NOMO-1 treated with dmso at 0.1 percent for 144 hours (cell line): ENCODE measurements around the gene PHYKPL.
"Not testable (repeated sequence)": the region's sequence is repeated elsewhere in the genome, so short reads cannot be mapped to it uniquely, and the experiment has no call there.

Experiments
- DNase-seq: peaks from one replicate; lab custom pipeline; 2025; ENCODE audit not compliant: unreplicated experiment; lab: John Stamatoyannopoulos, UW

PHYKPL gene

GRCh38 chr5:178240341-178240741 lies 7.7 kb upstream of the PHYKPL start:
- no peak for DNase-seq

- DNase-seq = not testable (repeated sequence)
These were observed 7.2 kb upstream of the PHYKPL start for GRCh38 chr5:178239626-178240301.

DNA sequence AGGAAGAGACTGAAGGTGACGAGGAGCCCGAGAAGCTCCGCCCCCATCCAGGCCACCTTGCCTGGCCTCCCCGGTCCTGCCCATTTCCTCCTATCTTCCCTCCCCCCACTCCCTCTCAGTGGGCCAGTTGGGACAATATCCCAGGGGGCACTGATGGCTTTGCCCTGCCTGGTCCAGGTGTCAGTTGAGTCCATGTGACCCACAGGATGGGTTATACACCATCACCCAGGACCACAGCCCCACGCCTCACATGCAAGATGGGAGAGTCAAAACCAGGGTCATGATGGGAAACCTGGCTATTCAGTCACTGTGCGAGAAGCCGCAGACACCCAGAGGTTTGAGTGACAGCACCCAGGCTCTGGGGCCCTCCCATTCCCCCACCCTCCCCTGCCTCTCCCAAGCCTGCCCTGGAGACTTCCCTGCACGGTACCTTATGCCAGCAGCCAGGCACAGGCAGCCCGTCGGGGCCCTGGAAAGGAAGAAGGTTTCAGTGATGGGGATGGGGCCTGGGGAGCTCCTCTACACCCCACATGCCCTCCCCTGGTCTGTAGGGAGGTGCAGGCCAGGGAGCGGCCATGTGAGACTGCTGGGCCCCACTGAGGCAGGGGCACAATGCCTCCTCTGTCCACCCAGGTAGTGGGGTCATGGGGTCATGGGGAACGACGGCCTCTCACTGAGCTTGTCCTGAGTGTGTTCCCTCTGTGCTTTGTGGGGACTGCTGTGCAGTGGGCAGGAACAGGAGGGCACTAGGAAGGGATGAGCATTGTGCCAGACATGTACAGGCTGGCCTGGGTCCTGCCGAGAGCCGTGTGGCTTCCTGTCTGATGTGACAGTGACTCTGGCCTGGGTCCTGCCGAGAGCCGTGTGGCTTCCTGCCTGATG lies 6.3 kb upstream of the PHYKPL start:
- no peak for DNase-seq

- DNase-seq = no peak
These were observed 5.7 kb upstream of the PHYKPL start for GRCh38 chr5:178238313-178238635.

GRCh38 chr5:178237431-178238312 lies 5.1 kb upstream of the PHYKPL start:
- no peak for DNase-seq

DNA sequence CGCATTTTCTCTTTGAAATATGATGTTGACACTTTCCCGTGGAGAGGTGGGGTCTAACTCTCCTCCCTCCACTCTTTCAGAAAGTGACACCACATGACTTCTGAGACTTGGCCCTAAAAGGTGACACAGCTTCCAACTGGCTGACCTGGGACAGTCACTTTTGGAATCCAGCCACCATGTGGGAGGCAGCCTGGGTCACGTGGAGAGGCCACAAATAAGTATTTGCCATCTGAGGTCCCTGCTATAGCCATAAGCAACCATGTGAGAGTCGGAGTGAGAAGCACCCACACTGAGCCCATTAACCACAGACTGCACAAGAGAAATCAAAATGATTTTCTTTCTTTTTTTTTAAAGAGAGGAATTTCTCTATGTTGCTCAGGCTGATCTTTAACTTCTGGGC lies 4.1 kb upstream of the PHYKPL start:
- DNase-seq = no peak

- DNase-seq = no peak
These were observed 3.5 kb upstream of the PHYKPL start for GRCh38 chr5:178236126-178236525.

GRCh38 chr5:178235588-178235974 lies 3.0 kb upstream of the PHYKPL start:
- no peak for DNase-seq

- DNase-seq = peak; percentile 31
These were observed 2.4 kb upstream of the PHYKPL start for GRCh38 chr5:178234750-178235587.

DNA sequence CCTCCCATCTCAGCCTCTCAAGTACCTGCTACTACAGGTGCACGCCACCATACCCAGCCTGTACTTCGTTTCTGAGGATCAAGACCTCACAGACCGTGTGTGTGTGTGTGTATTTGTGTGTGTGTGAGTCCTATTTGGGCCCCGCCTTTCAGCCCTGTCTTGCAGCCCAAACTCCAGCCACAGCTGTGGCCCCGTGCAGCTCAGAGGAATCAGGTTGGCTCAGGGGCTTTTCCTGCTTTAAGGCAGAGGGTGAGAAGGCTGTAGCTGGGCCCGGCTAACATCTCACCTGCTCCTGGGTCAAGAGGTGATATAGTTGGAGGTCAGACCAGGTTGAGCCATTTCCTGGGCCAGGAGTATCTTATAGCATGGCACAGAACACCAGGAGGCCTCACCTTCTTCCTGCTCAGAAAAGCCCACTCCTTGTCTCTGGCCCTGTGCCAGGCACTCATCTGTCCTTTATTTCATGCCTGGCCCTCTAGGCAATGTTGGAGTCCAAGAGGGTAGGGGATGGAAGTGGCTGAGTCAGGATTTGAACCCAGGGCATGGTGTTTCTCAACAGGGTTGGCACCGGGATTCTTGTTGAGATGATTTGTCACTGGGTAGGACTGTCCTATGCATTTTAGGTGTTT lies 1.6 kb upstream of the PHYKPL start:
- DNase-seq = no peak

DNA sequence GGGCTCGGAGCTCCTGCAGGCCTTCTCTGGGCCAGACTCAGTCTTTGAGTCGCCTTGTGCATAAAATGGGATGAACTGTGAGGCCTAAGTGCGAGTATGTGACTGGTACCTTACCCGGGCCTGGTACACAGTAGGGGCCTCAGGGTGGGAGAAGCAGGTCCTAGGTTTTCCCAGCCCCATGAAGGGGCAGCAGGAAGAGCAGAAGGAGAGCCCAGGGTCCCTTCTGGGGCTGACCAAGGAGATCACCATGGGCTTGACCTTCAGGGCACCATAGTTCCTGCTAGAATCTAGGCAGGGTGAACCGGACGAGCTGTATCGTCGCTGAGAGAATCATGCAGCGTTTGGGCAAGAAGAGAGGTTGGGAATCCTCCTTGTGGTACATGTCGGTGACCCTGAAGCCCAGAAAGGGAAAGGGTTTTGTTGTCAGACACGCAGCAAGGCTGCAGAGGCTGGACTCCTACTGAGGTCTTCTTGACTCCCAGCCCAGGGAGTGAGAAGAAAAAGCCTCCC lies 373 bp upstream of the PHYKPL start:
- no peak for DNase-seq

DNA sequence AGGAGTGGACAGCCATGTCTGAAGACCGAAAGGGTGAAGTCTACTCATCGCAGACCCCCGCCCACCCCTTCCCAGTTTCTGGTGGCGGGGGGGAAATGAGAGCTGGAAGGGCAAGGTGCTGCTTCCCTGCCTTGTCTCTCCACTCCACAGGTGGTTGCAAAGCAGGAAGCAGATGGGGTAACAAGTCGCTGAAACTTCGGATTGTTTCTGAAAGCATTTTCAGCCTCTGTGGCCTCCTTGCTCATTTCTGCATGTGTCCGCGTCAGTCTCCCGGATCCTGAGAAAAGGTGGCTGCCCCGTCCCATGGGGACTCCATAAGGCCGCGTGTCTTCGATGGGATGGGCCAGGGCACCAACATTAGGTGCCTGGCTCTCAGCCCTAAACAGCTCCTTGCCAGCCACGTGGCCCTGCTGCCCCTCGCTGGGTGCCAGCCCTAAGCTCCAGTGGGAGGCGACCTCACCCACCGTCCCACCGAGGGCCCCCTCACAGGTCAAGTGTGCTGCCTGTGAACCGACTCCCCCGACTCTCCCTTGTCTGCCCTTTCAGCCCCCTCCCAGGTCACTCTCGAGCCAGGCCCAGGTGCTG lies 971 bp downstream of the PHYKPL start:
- DNase-seq = no peak

DNA sequence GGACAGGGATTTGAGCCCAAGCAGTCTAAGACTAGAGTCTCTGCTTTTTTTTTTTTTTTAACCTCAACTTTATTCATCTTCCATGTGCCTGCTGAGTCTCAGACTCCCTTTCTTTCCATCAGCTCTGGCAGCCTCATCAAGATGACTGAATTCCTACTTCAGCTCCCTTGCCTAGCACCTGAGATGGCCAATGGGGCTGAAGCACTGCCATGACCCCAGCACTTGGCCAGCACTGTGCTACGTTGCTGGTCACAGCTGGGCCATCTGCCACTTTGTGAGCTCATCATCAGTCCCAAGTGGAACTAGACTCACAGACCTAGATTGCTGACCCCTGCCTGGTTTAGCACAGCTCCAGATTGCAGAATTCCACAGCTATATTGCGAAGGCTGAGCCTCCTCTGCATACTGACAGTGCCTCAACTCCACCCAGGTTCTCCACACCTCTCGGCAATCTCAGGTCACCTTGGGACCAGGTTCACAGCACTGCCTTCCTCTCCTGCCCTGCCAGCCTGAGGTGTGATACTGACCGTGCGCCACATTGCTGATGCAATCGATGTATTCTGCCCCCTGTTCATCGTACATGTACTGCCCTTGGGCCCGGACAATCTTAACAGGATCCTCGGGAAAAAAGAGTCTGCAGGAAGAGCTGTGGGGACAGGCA lies 1.6 kb downstream of the PHYKPL start:
- no peak for DNase-seq

DNA sequence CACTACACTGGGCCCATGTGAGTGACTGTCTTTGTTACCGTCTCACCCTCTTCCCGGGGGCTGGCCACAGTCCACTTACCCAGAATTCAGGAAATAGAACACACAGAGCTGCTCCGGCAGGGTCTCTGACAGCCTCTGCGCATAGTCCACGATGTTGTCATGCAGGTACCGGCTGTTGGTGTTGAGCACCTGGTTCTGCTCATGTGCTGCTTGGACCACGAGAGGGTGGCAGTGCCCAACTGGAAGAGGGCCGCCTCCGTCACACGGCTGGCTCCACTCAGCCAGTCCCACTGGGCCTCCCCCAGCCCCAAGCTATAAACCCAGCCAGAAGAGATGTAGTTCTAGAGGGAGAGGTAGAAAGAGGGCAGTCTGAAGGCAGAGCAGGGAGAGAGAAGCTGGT lies 2.7 kb downstream of the PHYKPL start:
- no peak for DNase-seq

DNA sequence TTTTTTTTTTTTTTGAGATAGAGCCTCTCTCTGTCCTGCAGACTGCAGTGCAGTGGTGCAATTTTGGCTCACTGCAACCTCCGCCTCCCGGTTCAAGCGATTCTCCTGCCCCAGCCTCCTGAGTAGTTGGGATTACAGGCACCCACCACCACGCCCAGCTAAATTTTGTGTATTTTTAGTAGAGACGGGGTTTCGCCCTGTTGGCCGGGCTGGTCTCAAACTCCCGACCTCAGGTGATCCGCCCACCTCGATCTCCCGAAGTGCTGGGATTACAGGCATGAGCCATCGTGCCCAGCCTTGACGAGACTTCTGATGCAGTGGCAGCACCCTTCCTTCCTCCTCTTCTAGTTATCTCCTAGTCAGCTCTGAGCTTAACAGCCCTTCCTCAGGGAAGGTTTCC lies 3.5 kb downstream of the PHYKPL start:
- DNase-seq = not testable (repeated sequence)

DNA sequence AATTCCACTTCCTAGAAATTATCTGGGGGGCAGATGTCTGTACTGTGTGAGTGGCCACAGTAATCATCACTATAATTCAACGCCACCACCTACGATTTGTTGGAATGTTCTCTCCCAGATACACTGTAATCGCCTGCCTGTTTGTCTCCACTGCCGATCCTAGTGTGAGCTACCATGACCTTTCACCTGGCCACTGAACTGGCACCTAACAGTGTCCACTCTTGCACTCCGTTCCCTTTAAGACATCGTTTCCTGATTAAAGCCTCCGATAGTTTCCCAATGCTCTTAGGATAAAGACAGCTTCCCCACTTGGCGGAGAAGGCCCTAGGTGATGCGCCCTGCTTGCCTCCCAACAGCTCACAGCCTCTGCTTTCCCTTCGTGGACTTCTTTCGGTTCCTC lies 4.0 kb downstream of the PHYKPL start:
- DNase-seq = no peak

GRCh38 chr5:178227929-178228328 lies 4.7 kb downstream of the PHYKPL start:
- no peak for DNase-seq

- no peak for DNase-seq
These were observed 5.4 kb downstream of the PHYKPL start for GRCh38 chr5:178227138-178227659.

DNA sequence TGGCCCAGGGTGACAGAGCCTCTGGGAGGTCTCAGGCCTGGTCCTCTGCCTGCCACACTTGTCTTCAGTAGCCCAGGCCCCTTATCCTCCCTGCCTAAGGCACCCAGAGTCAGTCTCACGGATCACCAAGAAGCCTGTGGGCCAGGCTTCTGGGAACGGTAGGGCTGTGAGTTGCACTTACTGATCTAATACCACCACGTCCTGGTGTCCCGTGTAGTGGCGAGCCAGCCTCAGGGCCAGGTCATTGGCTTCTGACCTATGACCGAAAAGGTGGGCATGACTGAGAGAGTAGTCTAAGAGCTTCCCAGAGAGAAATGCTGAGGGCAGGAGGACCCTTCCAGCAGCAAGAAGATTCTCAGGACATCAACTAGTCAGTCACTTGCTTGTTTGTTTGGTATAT lies 7.4 kb downstream of the PHYKPL start:
- no peak for DNase-seq
